Caco-2 (cell line): ENCODE data around the gene PCARE. TPM values are rescaled to one million over a fixed set of nuclear protein-coding genes. Genes with fewer than 3 reads are reported as not detected.

Experiments used
- BruUV-seq: library from RNA; stranded (reverse); fragments of 400-500 nt; replicated peaks from 2 replicates; lab custom pipeline; 2021; lab: Mats Ljungman, UMichigan
- CTCF ChIA-PET: fragments of 300-600 bp; sonication (Branson Sonifier 250); formaldehyde crosslinking; loops from one replicate; lab custom pipeline; 2022; ENCODE audit warnings: antibody characterized with exemption; lab: Charles Lee
- POLR2A ChIA-PET: fragments of 300-600 bp; sonication (Branson Sonifier 250); formaldehyde crosslinking; loops from one replicate; lab custom pipeline; 2022; ENCODE audit warnings: antibody characterized with exemption; lab: Charles Lee
- DNase-seq, 2 experiments: peaks; one replicate each; pipeline versions ENCODE4 v3.0.0 to v3.0.0-alpha.2; 2020 to 2022
- H3K27me3 ChIP-seq: replicated peaks from 2 replicates; pipeline ENCODE4 v1.6.0; 2011; ENCODE audit warnings: low read length; ENCODE audit not compliant: control insufficient read depth, insufficient read depth
- H3K36me3 ChIP-seq: 2 replicates; pipeline ENCODE4 v1.5.1; 2011; ENCODE audit warnings: low read length; ENCODE audit not compliant: control insufficient read depth, insufficient read depth
- H3K4me1 ChIP-seq: fragments of 250-450 bp; sonication (Bioruptor Pico); 2 replicates; pipeline ENCODE4 v1.5.1; 2020; ENCODE audit warnings: mild to moderate bottlenecking
- H3K4me3 ChIP-seq: 2 replicates; pipeline ENCODE4 v1.5.1; 2011; ENCODE audit warnings: low read depth, mild to moderate bottlenecking, control low read depth, low read length
- H3K9me3 ChIP-seq: fragments of 250-450 bp; sonication (Bioruptor Pico); 2 replicates; pipeline ENCODE4 v1.5.1; 2020; ENCODE audit warnings: mild to moderate bottlenecking, moderate library complexity
- H3K27ac Mint-ChIP-seq: one replicate; pipeline ENCODE4 v1.8.0; 2022; ENCODE audit warnings: mixed read lengths; ENCODE audit not compliant: unreplicated experiment
- H3K27me3 Mint-ChIP-seq: one replicate; pipeline ENCODE4 v1.8.0; 2022; ENCODE audit warnings: mixed read lengths; ENCODE audit not compliant: insufficient read depth, unreplicated experiment
- H3K36me3 Mint-ChIP-seq: one replicate; pipeline ENCODE4 v1.8.0; 2022; ENCODE audit warnings: mild to moderate bottlenecking, mixed read lengths; ENCODE audit not compliant: insufficient read depth, unreplicated experiment
- H3K4me1 Mint-ChIP-seq: one replicate; pipeline ENCODE4 v1.8.0; 2022; ENCODE audit warnings: low read depth, mixed read lengths; ENCODE audit not compliant: unreplicated experiment
- H3K4me3 Mint-ChIP-seq: one replicate; pipeline ENCODE4 v1.8.0; 2022; ENCODE audit warnings: mild to moderate bottlenecking, moderate library complexity, mixed read lengths; ENCODE audit not compliant: unreplicated experiment
- H3K9me3 Mint-ChIP-seq: one replicate; pipeline ENCODE4 v1.8.0; 2022; ENCODE audit warnings: mixed read lengths; ENCODE audit not compliant: unreplicated experiment
- CTCF ChIP-seq, 2 experiments: fragments of 200-600 bp in 1 of 2; IDR thresholded peaks; 1 replicate in 1 of 2; 2 replicates in 1 of 2; pipeline versions ENCODE4 v1.5.1 to v1.8.0; 2011 to 2022; ENCODE audit warnings: antibody characterized with exemption in 1 of 2, control low read depth in 1 of 2, inconsistent platforms in 1 of 2, low read depth in 1 of 2, low read length in 1 of 2, mild to moderate bottlenecking in 1 of 2, moderate library complexity in 1 of 2; ENCODE audit not compliant: insufficient read depth in 1 of 2, severe bottlenecking in 1 of 2, unreplicated experiment in 1 of 2
- intact Hi-C: fragments of 100-400 bp; cut with micrococcal nuclease; formaldehyde crosslinking; loops from one replicate; pipeline ENCODE4 v1.10.0; 2022; ENCODE audit not compliant: unreplicated experiment
- total RNA-seq: library from RNA; stranded (reverse); gene quantifications from 2 replicates; pipeline ENCODE4 v1.2.3, GENCODE V29; 2022

PCARE gene
- total RNA-seq, 1 experiment from 2014 or later = not detected

GRCh38 chr2:29064746-29065067 is 9.6 kb downstream of the PCARE start:
- no peaks in the 10 kb centered on the region for H3K9me3 ChIP-seq
- Mint-ChIP-seq H3K9me3 (no peaks in the 10 kb centered on the region), H3K4me3 (no peak overlapping the region), H3K4me1 (peaks cover 12% of the 10 kb centered on the region), H3K27me3 (no peaks in the 10 kb centered on the region), H3K36me3 (no peaks in the 10 kb centered on the region), H3K27ac (no peak overlapping the region)
- peaks cover 12% of the 10 kb centered on the region for H3K4me1 ChIP-seq
- no peak for DNase-seq
- H3K27me3 ChIP-seq = no peaks in the 10 kb centered on the region
- no peak overlapping the region for H3K4me3 ChIP-seq
- ChIA-PET CTCF (interaction anchor here (1.2 to 1.7 kb wide), 2 partner anchors 9 to 137 kb away, joined by 4 to 5 read pairs; no protein-coding TSS in a partner anchor), POLR2A (no interaction called here)
- TF ChIP-seq CTCF (IDR thresholded peaks at IDR 0.05; ENCODE audit: insufficient read depth in 1 of 2, low read depth in 1 of 2, low read length in 1 of 2, severe bottlenecking in 1 of 2, unreplicated experiment in 1 of 2) = no peak
- BruUV-seq = no TSS peak
- H3K36me3 ChIP-seq = no peaks in the 10 kb centered on the region
- intact Hi-C loops = no loop called here

GRCh38 chr2:29064346-29064715 is 10.0 kb downstream of the PCARE start:
- H3K4me3 Mint-ChIP-seq = no peak overlapping the region
- no TSS peak for BruUV-seq
- Histone ChIP-seq H3K4me1 (peaks cover 12% of the 10 kb centered on the region), H3K9me3 (no peaks in the 10 kb centered on the region), H3K36me3 (no peaks in the 10 kb centered on the region), H3K27me3 (no peaks in the 10 kb centered on the region), H3K4me3 (no peak overlapping the region)
- POLR2A ChIA-PET = no interaction called here
- TF ChIP-seq CTCF (IDR thresholded peaks at IDR 0.05; ENCODE audit: insufficient read depth in 1 of 2, low read depth in 1 of 2, low read length in 1 of 2, severe bottlenecking in 1 of 2, unreplicated experiment in 1 of 2) = no peak
- no peaks in the 10 kb centered on the region for H3K27me3 Mint-ChIP-seq
- H3K27ac Mint-ChIP-seq = peak overlapping the region; percentile 63
- DNase-seq = peak in 1 of 2 experiments; percentile 30
- peaks cover 12% of the 10 kb centered on the region for H3K4me1 Mint-ChIP-seq
- H3K36me3 Mint-ChIP-seq = no peaks in the 10 kb centered on the region
- no peaks in the 10 kb centered on the region for H3K9me3 Mint-ChIP-seq
- intact Hi-C loops = no loop called here
- CTCF ChIA-PET = interaction anchor here (1.2 to 1.7 kb wide), 2 partner anchors 9 to 138 kb away, joined by 4 to 5 read pairs; no protein-coding TSS in a partner anchor

- H3K27me3 ChIP-seq = no peaks in the 10 kb centered on the region
- no peaks in the 10 kb centered on the region for H3K9me3 ChIP-seq
- H3K4me3 ChIP-seq = no peak overlapping the region
- Mint-ChIP-seq H3K4me1 (peaks cover 14% of the 10 kb centered on the region), H3K36me3 (no peaks in the 10 kb centered on the region), H3K9me3 (no peaks in the 10 kb centered on the region), H3K27me3 (no peaks in the 10 kb centered on the region), H3K27ac (peak overlapping the region; percentile 63), H3K4me3 (no peak overlapping the region)
- peaks cover 12% of the 10 kb centered on the region for H3K4me1 ChIP-seq
- POLR2A ChIA-PET = no interaction called here
- intact Hi-C loops = no loop called here
- no peaks in the 10 kb centered on the region for H3K36me3 ChIP-seq
- DNase-seq = no peak
- TF ChIP-seq CTCF (IDR thresholded peaks at IDR 0.05; ENCODE audit: insufficient read depth in 1 of 2, low read depth in 1 of 2, low read length in 1 of 2, severe bottlenecking in 1 of 2, unreplicated experiment in 1 of 2) = no peak
- CTCF ChIA-PET = interaction anchor here (1.2 to 1.7 kb wide), 2 partner anchors 8 to 138 kb away, joined by 4 to 5 read pairs; no protein-coding TSS in a partner anchor
- BruUV-seq = no TSS peak
Measured at GRCh38 chr2:29063646-29064345, 10.5 kb downstream of the PCARE start.
